Hepatocyte (in vitro differentiated cells): ENCODE results near the gene COL4A2. TPM values are rescaled to one million over a fixed set of nuclear protein-coding genes. Genes with fewer than 3 reads are reported as not detected.

Experiments used
- DNase-seq: peaks from one replicate; pipeline ENCODE4 v3.0.0-alpha.2; 2016; ENCODE audit warnings: low spot score
- H2AFZ ChIP-seq: fragments of 200-600 bp; sonication (generic); 2 replicates; pipeline ENCODE4 v1.6.0; 2016; ENCODE audit warnings: antibody characterized with exemption, mild to moderate bottlenecking
- H3K27ac ChIP-seq: fragments of 200-600 bp; sonication (generic); 2 replicates; pipeline ENCODE4 v1.5.1; 2016; ENCODE audit warnings: mild to moderate bottlenecking
- H3K27me3 ChIP-seq: fragments of 200-600 bp; sonication (generic); 2 replicates; pipeline ENCODE4 v1.6.1; 2016
- H3K36me3 ChIP-seq: fragments of 200-600 bp; sonication (generic); replicated peaks from 2 replicates; pipeline ENCODE4 v1.5.1; 2016; ENCODE audit warnings: low read depth; ENCODE audit not compliant: insufficient read depth
- H3K4me1 ChIP-seq: fragments of 200-600 bp; sonication (generic); 2 replicates; pipeline ENCODE4 v1.5.1; 2016; ENCODE audit warnings: mild to moderate bottlenecking, moderate library complexity; ENCODE audit not compliant: insufficient read depth
- H3K4me2 ChIP-seq: fragments of 200-600 bp; sonication (generic); 2 replicates; pipeline ENCODE4 v1.6.0; 2016
- H3K4me3 ChIP-seq: fragments of 200-600 bp; sonication (generic); 2 replicates; pipeline ENCODE4 v1.5.1; 2016; ENCODE audit warnings: mild to moderate bottlenecking
- H3K79me2 ChIP-seq: fragments of 200-600 bp; sonication (generic); 2 replicates; pipeline ENCODE4 v1.6.0; 2017; ENCODE audit warnings: mild to moderate bottlenecking
- H3K9me2 ChIP-seq: fragments of 200-600 bp; sonication (generic); replicated peaks from 2 replicates; pipeline ENCODE4 v1.6.0; 2017; ENCODE audit warnings: mild to moderate bottlenecking; ENCODE audit not compliant: insufficient read depth
- H3K9me3 ChIP-seq: fragments of 200-600 bp; sonication (generic); 2 replicates; pipeline ENCODE4 v1.5.1; 2016; ENCODE audit warnings: low read depth, mild to moderate bottlenecking
- H4K20me1 ChIP-seq: fragments of 200-600 bp; sonication (generic); 2 replicates; pipeline ENCODE4 v1.6.0; 2016; ENCODE audit warnings: mild to moderate bottlenecking; ENCODE audit not compliant: insufficient read depth, poor library complexity, severe bottlenecking
- CTCF ChIP-seq: fragments of 200-600 bp; sonication (generic); IDR thresholded peaks from 2 replicates; pipeline ENCODE4 v1.5.1; 2016; ENCODE audit warnings: antibody characterized with exemption, mild to moderate bottlenecking; ENCODE audit not compliant: poor library complexity
- EZH2 ChIP-seq: fragments of 200-600 bp; sonication (generic); IDR thresholded peaks from 2 replicates; pipeline ENCODE4 v1.6.1; 2016; ENCODE audit warnings: antibody characterized with exemption, mild to moderate bottlenecking, borderline replicate concordance
- EZH2phosphoT487 ChIP-seq: fragments of 200-600 bp; sonication (generic); IDR thresholded peaks from one replicate; pipeline ENCODE4 v1.6.1; 2018; ENCODE audit warnings: antibody characterized with exemption, mild to moderate bottlenecking, low read depth, moderate library complexity; ENCODE audit not compliant: unreplicated experiment, severe bottlenecking
- WGBS: methylation state at CpG from one replicate; pipeline ENCODE4 v1.1.6; 2016; ENCODE audit warnings: low lambda C conversion rate; ENCODE audit errors: missing lambda C conversion rate; 5-methylcytosine and 5-hydroxymethylcytosine counted together
- polyA plus RNA-seq: library from polyadenylated mRNA; unstranded; fragments of >200 nt; fragmentation: Nextera tagmentation; extraction: Ambion mirVana; gene quantifications from 2 replicates; pipeline ENCODE4 v1.2.1, GENCODE V29; 2016
- total RNA-seq: library from RNA; depleted of rRNA; stranded (reverse); fragments of >200 nt; gene quantifications from 2 replicates; pipeline ENCODE4 v1.2.3, GENCODE V29; 2014

Gene COL4A2
- total and polyA plus RNA-seq, 2 experiments from 2014 or later, result 171 to 221 TPM

DNA sequence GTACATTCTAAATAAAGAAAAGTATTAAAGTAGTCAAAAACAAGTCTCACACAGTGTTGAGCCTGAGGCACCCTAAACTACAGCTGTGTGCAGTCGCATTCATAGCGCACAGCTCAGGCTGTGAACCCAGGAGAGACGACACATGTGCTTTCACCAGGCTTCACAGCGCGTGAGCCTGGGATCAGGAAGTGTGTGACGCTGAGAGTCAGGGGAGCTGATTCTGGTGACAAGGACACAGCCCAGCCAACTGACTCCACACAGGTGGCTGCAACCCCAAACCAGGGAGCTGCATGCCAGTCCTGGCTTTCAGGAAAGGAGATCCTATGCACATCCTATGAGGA, 41.8 kb upstream of the COL4A2 start:
- Histone ChIP-seq H3K27me3 (no peaks in the 10 kb centered on the region), H3K4me2 (no peak overlapping the region), H3K4me3 (no peak overlapping the region), H3K27ac (no peak overlapping the region), H3K79me2 (peaks cover 26% of the 10 kb centered on the region), H4K20me1 (no peaks in the 10 kb centered on the region), H3K9me3 (no peaks in the 10 kb centered on the region), H3K4me1 (peaks cover 23% of the 10 kb centered on the region), H3K36me3 (no peaks in the 10 kb centered on the region), H2AFZ (no peak overlapping the region), H3K9me2 (no peaks in the 10 kb centered on the region)
- WGBS, result 91% methylated on average over 6 of the region's 6 CpGs
- TF ChIP-seq CTCF, result no peak
- no peak for TF ChIP-seq EZH2phosphoT487
- no peak for TF ChIP-seq EZH2
- DNase-seq, result no peak

GRCh38 chr13:110265682-110266430, 41.2 kb upstream of the COL4A2 start:
- Histone ChIP-seq H3K4me2 (no peak overlapping the region), H3K4me3 (no peak overlapping the region), H3K9me3 (no peaks in the 10 kb centered on the region), H3K9me2 (no peaks in the 10 kb centered on the region), H2AFZ (no peak overlapping the region), H4K20me1 (no peaks in the 10 kb centered on the region), H3K36me3 (no peaks in the 10 kb centered on the region), H3K79me2 (peaks cover 28% of the 10 kb centered on the region), H3K27ac (no peak overlapping the region), H3K4me1 (peaks cover 23% of the 10 kb centered on the region), H3K27me3 (no peaks in the 10 kb centered on the region)
- 87% methylated on average over 36 of the region's 38 CpGs for WGBS
- DNase-seq, result no peak
- no peak for TF ChIP-seq CTCF
- TF ChIP-seq EZH2phosphoT487, result no peak
- TF ChIP-seq EZH2, result no peak

GRCh38 chr13:110266431-110266809, 40.7 kb upstream of the COL4A2 start:
- no peaks in the 10 kb centered on the region for H4K20me1 ChIP-seq

More at GRCh38 chr13:110266431-110266809, 40.7 kb upstream of the COL4A2 start:
- Histone ChIP-seq H3K4me3 (no peak overlapping the region), H3K9me3 (no peaks in the 10 kb centered on the region), H3K9me2 (no peaks in the 10 kb centered on the region), H2AFZ (no peak overlapping the region), H3K4me1 (peaks cover 23% of the 10 kb centered on the region), H3K36me3 (no peaks in the 10 kb centered on the region), H3K79me2 (peaks cover 29% of the 10 kb centered on the region), H3K27me3 (no peaks in the 10 kb centered on the region), H3K27ac (no peak overlapping the region), H3K4me2 (no peak overlapping the region)
- DNase-seq, result no peak
- 87% methylated on average over 8 of the region's 8 CpGs for WGBS
- TF ChIP-seq CTCF (no peak), EZH2phosphoT487 (no peak), EZH2 (no peak)
